22Rv1 (cell line): ENCODE results near the gene CCDC38.

Experiments
- H3K27ac ChIP-seq: fragments of 450-650 bp; 2 replicates; pipeline ENCODE4 v1.5.1; 2017
- CTCF ChIP-seq: fragments of 450-650 bp; IDR thresholded peaks from 2 replicates; pipeline ENCODE4 v1.5.1; 2017; ENCODE audit warnings: mild to moderate bottlenecking
- ZFX ChIP-seq: fragments of 450-650 bp; IDR thresholded peaks from 2 replicates; pipeline ENCODE4 v1.6.1; 2017; ENCODE audit warnings: antibody characterized with exemption, borderline replicate concordance

CCDC38 gene

GRCh38 chr12:95982602-95983001 lies 40.2 kb upstream of the CCDC38 start:
- TF ChIP-seq ZFX (no peak), CTCF (no peak)
- H3K27ac ChIP-seq, result no peak overlapping the region

- no peak for TF ChIP-seq CTCF
- no peak for TF ChIP-seq ZFX
- no peak overlapping the region for H3K27ac ChIP-seq
Measured at GRCh38 chr12:95980437-95980836, 38.0 kb upstream of the CCDC38 start.

- no peak overlapping the region for H3K27ac ChIP-seq
- TF ChIP-seq CTCF (no peak), ZFX (no peak)
Measured at GRCh38 chr12:95978774-95979173, 36.4 kb upstream of the CCDC38 start.

GRCh38 chr12:95978351-95978750 lies 35.9 kb upstream of the CCDC38 start:
- H3K27ac ChIP-seq, result no peak overlapping the region
- TF ChIP-seq CTCF, result no peak

GRCh38 chr12:95977764-95978305 lies 35.4 kb upstream of the CCDC38 start:
- no peak overlapping the region for H3K27ac ChIP-seq
- no peak for TF ChIP-seq ZFX
- no peak for TF ChIP-seq CTCF

- no peak overlapping the region for H3K27ac ChIP-seq
- TF ChIP-seq CTCF (no peak), ZFX (no peak)
Measured at GRCh38 chr12:95976416-95976832, 34.0 kb upstream of the CCDC38 start.

- no peak overlapping the region for H3K27ac ChIP-seq
- TF ChIP-seq ZFX, result no peak
- no peak for TF ChIP-seq CTCF
Measured at GRCh38 chr12:95975491-95975890, 33.1 kb upstream of the CCDC38 start.
